DOHH2 (cell line): ENCODE measurements around the gene AK8.

Experiments used
- CTCF ChIP-seq: fragments of 200-600 bp; sonication (generic); IDR thresholded peaks from one replicate; pipeline ENCODE4 v1.5.1; 2014; ENCODE audit warnings: antibody characterized with exemption, mild to moderate bottlenecking, low read depth, low read length; ENCODE audit not compliant: poor library complexity, severe bottlenecking
- EZH2phosphoT487 ChIP-seq: fragments of 200-600 bp; sonication (generic); IDR thresholded peaks from 2 replicates; pipeline ENCODE4 v1.6.1; 2017; ENCODE audit warnings: borderline replicate concordance, mild to moderate bottlenecking, antibody characterized with exemption, low read length, moderate library complexity, mixed read lengths

DNA sequence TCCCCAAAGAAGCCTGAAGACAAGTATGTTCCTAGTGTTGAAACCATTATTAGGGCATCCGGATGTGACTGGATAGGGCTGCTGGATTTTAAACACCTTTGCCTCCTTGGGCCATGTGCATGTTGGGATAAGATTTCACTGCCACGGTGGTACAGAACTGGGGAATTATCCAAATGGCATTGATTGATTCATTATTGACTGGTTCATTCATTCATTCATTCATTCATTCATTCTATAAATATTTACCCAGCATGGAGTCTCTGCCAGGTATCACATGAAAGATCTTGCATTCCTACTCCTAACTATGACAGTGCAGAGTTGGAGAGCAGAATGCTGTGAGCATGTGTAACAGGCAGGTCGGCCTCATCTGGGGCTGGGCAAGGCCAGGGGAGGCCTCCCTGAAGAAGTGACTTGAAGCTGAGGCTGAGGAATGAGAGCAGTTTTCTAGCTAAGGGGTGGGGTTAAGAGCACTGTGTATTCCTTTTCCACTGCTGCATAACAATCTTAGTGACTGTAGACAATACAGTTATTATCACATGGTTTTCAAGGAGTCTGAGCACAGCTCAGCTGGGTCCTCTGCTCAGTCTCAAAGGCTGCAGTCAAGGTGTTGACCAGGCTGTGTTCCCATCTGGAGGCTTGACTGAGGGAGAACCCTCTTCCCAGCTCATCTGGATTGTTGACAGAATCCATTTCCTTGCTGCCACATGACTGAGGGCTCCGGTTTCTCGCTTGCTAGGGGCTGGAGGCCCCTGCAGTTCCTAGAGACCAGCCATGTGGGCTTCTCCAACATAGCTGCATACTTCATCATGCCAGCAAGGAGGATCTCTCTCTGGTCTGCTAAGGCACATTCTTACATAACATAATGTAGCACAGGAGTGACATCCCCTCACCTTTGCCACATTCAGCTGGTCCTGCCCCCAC lies 35.7 kb downstream of the AK8 start:
- TF ChIP-seq CTCF (no peak), EZH2phosphoT487 (no peak)
